ENCODE results near the gene JADE3.
"Not testable (repeated sequence)": the region's sequence is repeated elsewhere in the genome, so short reads cannot be mapped to it uniquely, and the experiment has no call there.

- TF ChIP-seq EZH2 (IDR thresholded peaks at IDR 0.05; ENCODE audit: insufficient read depth, poor library complexity, severe bottlenecking); EZH2phosphoT487 (IDR thresholded peaks at IDR 0.05; ENCODE audit: insufficient read depth, low read depth): not testable (repeated sequence)
These were observed 44.4 kb downstream of the JADE3 start for GRCh38 chrX:46956589-46956988.

Data from GM23248 (cell line).